MG63 (cell line): ENCODE results near the gene FAM167B. TPM values are rescaled to one million over a fixed set of nuclear protein-coding genes. Genes with fewer than 3 reads are reported as not detected.
"Not testable (repeated sequence)": the region's sequence is repeated elsewhere in the genome, so short reads cannot be mapped to it uniquely, and the experiment has no call there.

Experiments
- DNase-seq: peaks from one replicate; pipeline ENCODE4 v3.0.0-alpha.2; 2020
- H3K27me3 ChIP-seq: fragments of 250-450 bp; sonication (Bioruptor Pico); 2 replicates; pipeline ENCODE4 v1.5.1; 2020; ENCODE audit warnings: mild to moderate bottlenecking, moderate library complexity
- H3K36me3 ChIP-seq: fragments of 250-450 bp; sonication (Bioruptor Pico); 2 replicates; pipeline ENCODE4 v1.5.1; 2020; ENCODE audit warnings: mild to moderate bottlenecking, moderate library complexity
- H3K4me3 ChIP-seq: fragments of 250-450 bp; sonication (Bioruptor Pico); 2 replicates; pipeline ENCODE4 v1.5.1; 2020; ENCODE audit warnings: mild to moderate bottlenecking, moderate library complexity
- H3K9me3 ChIP-seq: fragments of 250-450 bp; sonication (Bioruptor Pico); 2 replicates; pipeline ENCODE4 v1.5.1; 2020; ENCODE audit warnings: mild to moderate bottlenecking, moderate library complexity
- total RNA-seq: library from RNA; depleted of rRNA; stranded (reverse); fragments of >200 nt; shearing (Covaris generic); gene quantifications from 2 replicates; pipeline ENCODE4 v1.2.3, GENCODE V29; 2014; ENCODE audit warnings: low replicate concordance; rRNA removed

FAM167B gene
- total RNA-seq, 1 experiment from 2014 or later: 0.30 TPM

DNA sequence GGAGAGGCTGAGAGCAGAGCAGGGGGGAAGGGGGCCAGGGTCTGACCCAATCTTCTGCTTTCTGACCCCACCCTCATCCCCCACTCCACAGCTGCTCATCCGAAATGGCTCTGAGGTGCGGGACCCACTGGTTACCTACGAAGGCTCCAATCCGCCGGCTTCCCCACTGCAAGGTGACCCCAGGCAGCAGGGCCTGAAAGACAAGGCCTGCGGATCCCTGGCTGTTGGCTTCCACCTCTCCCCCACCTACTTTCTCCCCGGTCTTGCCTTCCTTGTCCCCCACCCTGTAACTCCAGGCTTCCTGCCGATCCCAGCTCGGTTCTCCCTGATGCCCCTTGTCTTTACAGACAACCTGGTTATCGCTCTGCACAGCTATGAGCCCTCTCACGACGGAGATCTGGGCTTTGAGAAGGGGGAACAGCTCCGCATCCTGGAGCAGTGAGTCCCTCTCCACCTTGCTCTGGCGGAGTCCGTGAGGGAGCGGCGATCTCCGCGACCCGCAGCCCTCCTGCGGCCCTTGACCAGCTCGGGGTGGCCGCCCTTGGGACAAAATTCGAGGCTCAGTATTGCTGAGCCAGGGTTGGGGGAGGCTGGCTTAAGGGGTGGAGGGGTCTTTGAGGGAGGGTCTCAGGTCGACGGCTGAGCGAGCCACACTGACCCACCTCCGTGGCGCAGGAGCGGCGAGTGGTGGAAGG is 27.8 kb downstream of the FAM167B start:
- DNase-seq: no peak
- H3K27me3 ChIP-seq: no peaks in the 10 kb centered on the region

DNA sequence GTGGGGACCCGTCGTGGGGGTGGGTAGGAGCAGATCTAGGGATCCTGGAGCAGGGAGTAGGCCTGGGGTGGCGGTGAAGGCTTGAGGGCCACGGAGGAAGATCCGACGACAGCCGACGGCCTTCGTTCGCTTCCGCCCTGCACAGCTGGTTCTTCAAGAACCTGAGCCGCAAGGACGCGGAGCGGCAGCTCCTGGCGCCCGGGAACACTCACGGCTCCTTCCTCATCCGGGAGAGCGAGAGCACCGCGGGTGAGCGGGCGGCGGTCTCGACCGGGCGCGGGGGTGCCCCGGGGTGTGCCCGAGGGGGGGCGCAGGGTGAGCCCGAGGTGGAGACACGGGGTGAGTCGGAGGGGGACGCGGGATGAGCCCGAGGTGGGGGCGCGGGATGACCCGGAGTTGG is 28.4 kb downstream of the FAM167B start:
- no peaks in the 10 kb centered on the region for H3K27me3 ChIP-seq
- H3K4me3 ChIP-seq: no peak overlapping the region
- H3K9me3 ChIP-seq: no peaks in the 10 kb centered on the region
- DNase-seq: no peak
- no peaks in the 10 kb centered on the region for H3K36me3 ChIP-seq

More for the DNA sequence above, 27.8 kb downstream of the FAM167B start:
- Histone ChIP-seq H3K4me3 (no peak overlapping the region), H3K9me3 (no peaks in the 10 kb centered on the region), H3K36me3 (no peaks in the 10 kb centered on the region)

DNA sequence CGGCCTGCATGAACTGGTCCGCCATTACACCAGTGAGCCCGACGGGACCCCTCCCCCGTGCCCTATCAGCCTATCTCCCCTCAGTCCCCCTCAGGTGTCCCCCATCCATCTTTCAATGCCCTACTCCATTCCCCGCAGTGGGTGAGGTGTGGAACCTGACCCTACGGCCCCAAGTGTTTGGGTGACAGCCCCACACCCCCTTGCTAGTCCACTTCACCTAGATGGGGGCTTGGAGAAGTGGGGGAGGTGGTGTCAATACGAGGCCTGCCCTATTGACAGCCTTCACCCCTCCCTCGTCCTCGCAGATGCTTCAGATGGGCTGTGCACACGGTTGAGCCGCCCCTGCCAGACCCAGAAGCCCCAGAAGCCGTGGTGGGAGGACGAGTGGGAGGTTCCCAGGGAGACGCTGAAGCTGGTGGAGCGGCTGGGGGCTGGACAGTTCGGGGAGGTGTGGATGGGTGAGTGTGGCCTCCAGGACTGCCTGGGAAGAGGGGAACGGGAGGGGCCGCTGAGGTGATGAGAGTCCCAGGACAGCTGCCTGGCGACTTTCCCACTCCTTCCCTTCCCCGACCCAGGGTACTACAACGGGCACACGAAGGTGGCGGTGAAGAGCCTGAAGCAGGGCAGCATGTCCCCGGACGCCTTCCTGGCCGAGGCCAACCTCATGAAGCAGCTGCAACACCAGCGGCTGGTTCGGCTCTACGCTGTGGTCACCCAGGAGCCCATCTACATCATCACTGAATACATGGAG is 29.2 kb downstream of the FAM167B start:
- no peaks in the 10 kb centered on the region for H3K9me3 ChIP-seq
- no peaks in the 10 kb centered on the region for H3K27me3 ChIP-seq
- no peak for DNase-seq
- H3K36me3 ChIP-seq: no peaks in the 10 kb centered on the region
- H3K4me3 ChIP-seq: no peak overlapping the region

- not testable (repeated sequence) for H3K27me3 ChIP-seq, H3K4me3 ChIP-seq
Measured at GRCh38 chr1:32284777-32285176, 37.8 kb downstream of the FAM167B start.

GRCh38 chr1:32285658-32286057 is 38.6 kb downstream of the FAM167B start:
- H3K9me3 ChIP-seq: no peaks in the 10 kb centered on the region
- no peak for DNase-seq
- H3K4me3 ChIP-seq: no peak overlapping the region
- no peaks in the 10 kb centered on the region for H3K36me3 ChIP-seq
- no peaks in the 10 kb centered on the region for H3K27me3 ChIP-seq

More at GRCh38 chr1:32284777-32285176, 37.8 kb downstream of the FAM167B start:
- not testable (repeated sequence) for DNase-seq, H3K9me3 ChIP-seq, H3K36me3 ChIP-seq

DNA sequence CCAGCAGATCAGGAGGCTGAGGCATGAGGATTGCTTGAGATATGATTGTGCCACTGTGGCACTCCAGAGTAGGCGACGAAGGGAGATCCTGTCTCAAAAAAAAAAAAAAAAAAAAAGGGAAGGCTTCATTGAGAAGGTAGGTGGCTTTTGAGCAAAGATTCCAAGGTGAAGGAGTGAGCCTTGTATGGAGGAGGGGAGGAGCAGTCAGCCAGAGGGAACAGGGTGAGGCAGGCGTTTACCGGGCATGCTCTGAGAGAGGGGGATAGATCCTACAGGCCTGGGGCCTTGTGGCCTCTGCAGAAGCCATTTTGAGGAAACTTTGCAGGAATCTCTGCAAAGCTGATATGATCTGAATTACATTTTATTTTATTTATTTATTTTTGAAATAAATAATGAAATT is 39.7 kb downstream of the FAM167B start:
- Histone ChIP-seq H3K4me3 (no peak overlapping the region), H3K9me3 (no peaks in the 10 kb centered on the region), H3K27me3 (no peaks in the 10 kb centered on the region), H3K36me3 (no peaks in the 10 kb centered on the region)
- DNase-seq: no peak

GRCh38 chr1:32289256-32289655 is 42.2 kb downstream of the FAM167B start:
- no peak for DNase-seq
- no peaks in the 10 kb centered on the region for H3K27me3 ChIP-seq
- peaks cover 3% of the 10 kb centered on the region; the same call in 1 of the 2 replicates for H3K36me3 ChIP-seq
- no peaks in the 10 kb centered on the region for H3K9me3 ChIP-seq
- H3K4me3 ChIP-seq: no peak overlapping the region

- no peaks in the 10 kb centered on the region for H3K9me3 ChIP-seq
- peak overlapping the region; percentile 87 for H3K4me3 ChIP-seq
- H3K36me3 ChIP-seq: peaks cover 3% of the 10 kb centered on the region
- peak; percentile 38 for DNase-seq
- H3K27me3 ChIP-seq: no peaks in the 10 kb centered on the region
Measured at GRCh38 chr1:32291145-32291707, 44.2 kb downstream of the FAM167B start.

GRCh38 chr1:32291708-32292538 is 44.9 kb downstream of the FAM167B start, which contains the start of gene HDAC1:
HDAC1 (plus strand) TSS chr1:32292083; CDS start chr1:32292170, 87 bp downstream.
- Histone ChIP-seq H3K36me3 (peaks cover 5% of the 10 kb centered on the region), H3K9me3 (no peaks in the 10 kb centered on the region), H3K4me3 (peak within 1 kb of the TSS; percentile 87), H3K27me3 (no peaks in the 10 kb centered on the region)
- DNase-seq: peak; percentile 97

DNA sequence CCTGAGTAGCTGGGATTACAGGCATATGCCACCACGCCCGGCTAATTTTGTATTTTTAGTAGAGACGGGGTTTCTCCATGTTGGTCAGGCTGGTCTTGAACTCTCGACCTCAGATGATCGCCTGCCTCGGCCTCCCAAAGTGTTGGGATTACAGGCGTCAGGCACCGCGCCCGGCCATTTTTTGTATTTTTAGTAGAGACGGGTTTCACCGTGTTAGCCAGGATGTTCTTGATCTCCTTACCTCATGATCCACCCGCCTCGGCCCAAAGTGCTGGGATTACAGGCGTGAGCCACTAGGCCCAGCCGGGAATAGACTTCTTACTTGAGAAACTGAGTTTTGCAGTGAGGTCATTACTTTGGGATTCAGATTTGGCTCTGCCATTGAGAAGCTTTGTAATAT is 51.2 kb downstream of the FAM167B start:
- peaks cover 16% of the 10 kb centered on the region for H3K36me3 ChIP-seq
- H3K27me3 ChIP-seq, H3K9me3 ChIP-seq, DNase-seq, H3K4me3 ChIP-seq: not testable (repeated sequence)

Other genes starting within 250 kb of the FAM167B start
- gene KHDRBS1, start 233.4 kb upstream of the FAM167B start, total RNA-seq: 123 and 150 TPM in 2 replicates
- gene TMEM39B, start 174.3 kb upstream of the FAM167B start, total RNA-seq: 7.3 and 13.0 TPM in 2 replicates
- 38.6 and 43.0 TPM in 2 replicates for gene KPNA6, start 139.2 kb upstream of the FAM167B start, total RNA-seq
- gene TXLNA, start 67.5 kb upstream of the FAM167B start, total RNA-seq: 78.6 and 87.6 TPM in 2 replicates
- 1.5 TPM in 1 of 2 replicates, not detected in the other for gene CCDC28B, start 46.6 kb upstream of the FAM167B start, total RNA-seq
- gene IQCC, start 41.6 kb upstream of the FAM167B start, total RNA-seq: 1.4 and 3.8 TPM in 2 replicates
- gene DCDC2B, start 38.1 kb upstream of the FAM167B start, total RNA-seq: not detected in 2 replicates
- gene TMEM234, start 24.9 kb upstream of the FAM167B start, total RNA-seq: 12.2 and 14.5 TPM in 2 replicates
- 515 and 870 TPM in 2 replicates for gene EIF3I, start 24.8 kb upstream of the FAM167B start, total RNA-seq
- gene LCK, start 4.0 kb downstream of the FAM167B start, total RNA-seq: not detected in 2 replicates
- 88.0 and 98.3 TPM in 2 replicates for gene HDAC1, start 44.9 kb downstream of the FAM167B start, total RNA-seq
- 12.6 and 19.1 TPM in 2 replicates for gene MARCKSL1, start 89.0 kb downstream of the FAM167B start, total RNA-seq
- gene FAM229A, start 115.3 kb downstream of the FAM167B start, total RNA-seq: 0.10 TPM in 1 of 2 replicates, not detected in the other
- gene TSSK3, start 115.3 kb downstream of the FAM167B start, total RNA-seq: not detected in 2 replicates
- 35.8 and 52.2 TPM in 2 replicates for gene BSDC1, start 147.2 kb downstream of the FAM167B start, total RNA-seq
- gene ZBTB8B, start 217.8 kb downstream of the FAM167B start, total RNA-seq: not detected in 2 replicates